HG02623 (cell line): ENCODE data around the gene VPS25.
"Not testable (repeated sequence)": the region's sequence is repeated elsewhere in the genome, so short reads cannot be mapped to it uniquely, and the experiment has no call there.

ENCODE experiments used
- ATAC-seq: cut with Tn5 transposase; IDR thresholded peaks from one replicate; pipeline ENCODE4 v1.9.1; 2021; ENCODE audit warnings: moderate library complexity; ENCODE audit not compliant: unreplicated experiment

Gene VPS25

DNA sequence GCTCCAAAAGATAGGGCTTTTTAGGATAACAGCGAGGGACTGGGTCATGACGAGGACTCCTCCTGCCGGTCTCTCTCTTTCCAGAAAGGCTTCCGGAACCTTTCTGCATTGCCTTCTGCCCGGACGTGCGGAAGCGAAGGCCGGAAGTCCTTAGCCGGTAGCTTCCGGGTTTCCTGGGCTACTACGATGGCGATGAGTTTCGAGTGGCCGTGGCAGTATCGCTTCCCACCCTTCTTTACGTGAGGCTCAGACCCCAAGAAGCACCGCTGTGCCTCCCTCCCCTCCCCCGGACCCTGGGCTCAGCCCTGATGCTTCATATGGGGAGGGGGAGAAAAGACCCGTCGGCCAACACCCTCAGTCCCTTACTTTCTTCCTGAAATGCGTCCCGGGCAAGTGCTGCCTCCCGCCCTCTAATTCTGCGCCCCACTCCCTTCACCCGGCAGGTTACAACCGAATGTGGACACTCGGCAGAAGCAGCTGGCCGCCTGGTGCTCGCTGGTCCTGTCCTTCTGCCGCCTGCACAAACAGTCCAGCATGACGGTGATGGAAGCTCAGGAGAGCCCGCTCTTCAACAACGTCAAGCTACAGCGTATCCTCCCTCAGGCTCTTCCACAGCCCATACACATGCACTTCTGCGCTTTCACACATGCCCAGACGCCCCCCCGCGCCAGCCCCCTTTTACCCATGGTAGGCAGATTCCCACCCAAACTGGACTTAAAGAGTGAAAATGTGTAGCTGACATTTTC is at the start of gene VPS25:
Gene VPS25, plus strand, starts transcription at position 160 of the 746 bp plus-strand sequence. Its CDS starts 27 bp downstream, at position 187.
- ATAC-seq = peak; percentile 48

GRCh38 chr17:42723636-42724035 is 49.6 kb upstream of the VPS25 start:
- ATAC-seq = no peak

DNA sequence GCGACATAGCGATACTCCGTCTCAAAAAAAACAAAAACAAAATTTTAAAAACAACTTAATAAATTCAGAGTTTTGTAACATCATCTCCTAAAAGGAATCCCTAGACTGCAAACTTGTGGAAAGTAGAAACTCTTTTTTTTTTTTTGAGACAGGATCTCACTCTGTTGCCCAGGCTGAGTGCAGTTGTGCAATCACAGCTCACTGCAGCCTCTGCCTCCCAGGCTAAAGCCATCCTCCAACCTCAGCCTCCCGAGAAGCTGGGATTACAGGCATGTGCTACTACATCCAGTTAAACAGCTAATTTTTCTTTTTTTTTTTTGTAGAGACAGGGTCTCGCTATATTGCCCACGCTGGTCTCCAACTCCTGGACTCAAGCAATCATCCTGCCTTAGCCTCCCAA is 48.1 kb upstream of the VPS25 start:
- ATAC-seq = no peak

GRCh38 chr17:42740699-42741098 is 32.5 kb upstream of the VPS25 start:
- no peak for ATAC-seq

- ATAC-seq = not testable (repeated sequence)
Observed at GRCh38 chr17:42742916-42743315, 30.3 kb upstream of the VPS25 start.

DNA sequence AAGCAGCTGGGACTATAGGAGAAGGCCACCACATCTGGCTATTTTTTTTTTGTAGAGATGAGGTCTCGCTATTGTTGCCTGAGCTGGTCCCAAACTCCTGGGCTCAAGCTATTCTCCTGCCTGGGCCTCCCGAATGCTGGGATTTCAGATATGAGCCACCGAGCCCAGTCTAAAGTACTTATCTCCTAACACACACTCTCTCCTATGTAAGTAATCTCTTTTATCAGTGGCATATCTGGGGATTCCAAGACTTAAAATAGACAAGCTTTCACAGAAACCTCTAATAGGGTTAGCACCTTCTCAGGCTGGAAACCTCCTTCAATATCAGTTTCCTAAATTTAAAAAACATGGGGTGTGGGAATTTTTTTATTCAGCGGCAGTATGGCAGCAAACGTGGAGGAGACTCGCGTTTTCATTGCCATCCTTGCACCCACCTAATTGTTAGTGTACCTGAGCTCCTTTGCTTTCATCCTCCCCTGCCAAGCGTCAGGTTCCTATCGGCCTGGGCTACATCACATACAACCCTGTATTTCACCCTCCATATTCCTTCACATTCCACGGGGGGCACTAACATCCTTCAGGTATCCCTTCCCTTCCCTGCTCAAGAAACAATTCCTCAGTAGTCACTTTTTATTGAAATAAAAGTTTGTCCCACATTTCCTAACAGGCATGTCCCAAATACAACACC is 29.5 kb upstream of the VPS25 start:
- no peak for ATAC-seq

DNA sequence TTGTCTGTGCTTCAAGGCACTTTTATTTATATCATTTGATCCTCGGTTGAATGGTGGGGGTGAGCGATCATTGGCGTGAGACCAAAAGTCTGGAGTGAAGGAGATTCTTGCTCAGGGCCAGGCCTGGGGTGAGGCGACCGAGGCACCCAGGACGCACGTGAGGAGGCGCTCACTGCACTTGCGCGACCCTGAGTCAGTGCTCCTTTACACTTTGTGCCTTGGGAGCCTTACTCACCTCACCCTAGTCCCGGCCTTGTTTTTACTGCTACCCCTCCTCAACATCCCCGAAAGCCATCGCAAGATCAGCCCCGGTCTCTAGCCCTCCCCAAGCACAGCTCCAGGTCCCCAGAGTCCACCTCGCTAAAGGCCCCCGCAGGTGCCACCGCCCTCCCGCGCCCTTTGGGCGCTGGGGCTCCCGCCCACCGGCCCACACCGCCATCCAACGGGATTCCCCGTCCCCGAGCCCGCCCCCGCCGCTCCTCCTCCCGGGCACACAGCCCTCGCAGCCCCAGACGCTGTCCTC is 28.9 kb upstream of the VPS25 start:
- ATAC-seq = peak; percentile 43

DNA sequence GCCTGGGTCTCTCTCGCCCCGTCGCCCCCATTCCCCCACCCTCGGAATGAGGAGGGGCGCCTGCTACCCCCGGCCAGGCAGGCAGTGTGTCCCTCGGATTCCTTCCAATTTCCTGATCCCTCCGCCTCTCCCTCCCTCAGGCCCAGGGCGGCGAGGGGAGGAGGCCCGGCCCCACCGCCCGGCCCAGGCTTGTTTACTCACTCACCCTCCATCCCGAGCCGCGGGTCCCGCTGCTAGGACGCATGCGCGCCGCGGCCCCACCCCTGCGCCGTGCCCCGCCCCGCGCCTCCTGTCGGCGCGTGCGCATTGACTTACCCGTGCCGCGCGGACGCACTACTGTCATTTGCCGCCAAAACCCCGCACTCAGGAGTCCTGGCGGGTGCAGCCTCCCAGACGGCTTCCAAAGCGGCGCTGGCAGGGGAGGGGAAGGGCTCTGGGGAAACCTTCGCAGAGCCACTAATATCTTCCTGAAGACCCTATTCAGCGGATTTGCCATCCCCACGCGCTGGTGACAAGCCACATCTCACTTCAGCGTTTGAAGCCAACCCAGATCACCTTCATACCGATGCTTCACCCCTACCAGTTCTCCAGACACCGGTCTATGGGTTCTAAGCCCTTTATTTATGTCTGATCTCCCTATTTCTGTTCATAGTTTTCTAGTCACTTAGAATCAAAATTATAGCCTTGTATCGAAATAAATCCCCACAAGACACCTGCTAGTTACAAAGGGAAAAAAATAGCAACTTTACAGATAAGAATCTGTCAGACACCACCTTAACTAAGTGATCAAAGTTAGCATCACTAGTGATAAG is 28.2 kb upstream of the VPS25 start, which contains the start of gene EZH1:
Gene EZH1, minus strand, starts transcription at position 235 of the 812 bp plus-strand sequence. CDS start 16,099 bp downstream, outside the sequence.
- peak; percentile 78 for ATAC-seq

GRCh38 chr17:42748202-42748907 is 24.9 kb upstream of the VPS25 start:
- ATAC-seq = no peak

DNA sequence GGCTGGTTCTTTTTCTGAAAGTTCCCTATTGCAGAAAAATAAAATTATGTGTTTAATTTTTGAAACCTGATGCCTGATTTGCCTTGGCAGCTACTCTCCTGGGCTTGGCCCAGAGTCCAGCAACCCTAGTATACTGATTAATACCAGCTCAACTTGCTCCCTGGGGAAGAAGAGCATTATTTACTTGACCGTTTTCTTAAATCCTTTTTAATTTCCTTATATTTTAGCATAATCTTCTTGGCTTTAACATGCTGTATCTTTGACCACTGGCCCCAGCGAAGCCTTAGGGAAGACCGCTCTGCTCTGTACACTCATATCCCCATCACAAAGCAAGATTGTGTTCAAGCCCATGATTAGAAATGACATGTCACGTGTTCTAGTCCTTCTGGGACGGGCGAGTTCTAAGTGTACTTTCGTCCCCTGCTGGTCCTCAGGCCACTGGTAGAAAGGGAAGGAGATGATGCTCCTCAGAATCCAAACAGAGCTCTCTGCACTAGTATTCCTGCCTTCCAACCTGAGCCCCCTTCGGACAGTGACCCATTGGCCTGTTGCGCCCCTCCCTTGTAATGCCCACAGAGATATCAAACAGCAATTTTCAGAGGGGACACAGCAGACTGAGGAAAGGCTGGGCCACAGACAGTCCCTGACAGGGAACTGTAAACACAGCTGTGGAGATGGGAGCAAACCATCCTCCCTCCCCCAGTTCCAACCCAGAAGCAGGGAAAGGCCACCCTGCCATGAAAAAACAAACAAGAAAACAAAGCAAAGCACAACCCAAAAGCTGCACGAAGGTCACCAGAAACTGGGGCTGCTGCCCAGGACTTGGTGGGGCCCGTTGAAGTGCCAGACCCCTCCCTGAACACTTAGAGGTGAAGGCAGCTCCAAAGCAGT is 24.1 kb upstream of the VPS25 start:
- ATAC-seq = no peak

GRCh38 chr17:42750739-42751344 is 22.4 kb upstream of the VPS25 start:
- ATAC-seq = no peak

- no peak for ATAC-seq
Observed at GRCh38 chr17:42751628-42752027, 21.6 kb upstream of the VPS25 start.

GRCh38 chr17:42754782-42755181 is 18.5 kb upstream of the VPS25 start:
- ATAC-seq = no peak

DNA sequence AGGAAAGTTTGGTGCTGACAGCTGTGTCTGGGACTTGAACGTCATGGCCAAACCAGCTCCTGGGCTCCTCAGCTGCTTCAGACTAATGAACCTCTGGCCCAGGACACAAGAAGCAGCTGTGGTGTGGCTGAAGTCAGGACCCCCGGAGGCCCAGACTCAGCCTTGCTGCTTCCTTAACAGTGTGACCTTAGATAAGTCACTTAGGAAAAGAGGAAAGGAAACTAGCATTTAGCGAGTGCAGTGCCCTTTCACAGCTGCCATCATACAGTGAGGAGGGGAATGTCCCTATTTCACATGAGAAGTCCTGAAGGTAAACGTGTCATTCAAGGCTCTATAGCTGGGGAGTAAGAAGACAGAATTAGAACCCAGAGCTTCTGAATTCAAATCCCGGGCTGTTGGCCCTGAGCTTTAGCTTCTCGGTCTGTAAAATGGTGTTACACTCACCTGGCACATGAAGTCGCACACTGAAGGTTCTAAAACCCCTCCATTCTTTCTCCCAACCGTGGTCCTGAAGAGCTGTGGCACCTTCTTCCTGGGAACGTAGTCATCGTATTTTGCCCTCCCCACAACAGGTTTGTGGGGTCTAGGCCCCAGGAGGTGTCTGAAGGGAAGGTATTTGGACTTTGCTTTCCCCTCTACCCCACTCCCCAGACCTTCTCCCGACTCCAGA is 13.1 kb upstream of the VPS25 start:
- no peak for ATAC-seq

- no peak for ATAC-seq
Observed at GRCh38 chr17:42760652-42761581, 12.3 kb upstream of the VPS25 start, which contains the start of gene RAMP2. TSS of gene RAMP2 (plus strand) at chr17:42761227. CDS start at chr17:42761262, 35 bp downstream.

DNA sequence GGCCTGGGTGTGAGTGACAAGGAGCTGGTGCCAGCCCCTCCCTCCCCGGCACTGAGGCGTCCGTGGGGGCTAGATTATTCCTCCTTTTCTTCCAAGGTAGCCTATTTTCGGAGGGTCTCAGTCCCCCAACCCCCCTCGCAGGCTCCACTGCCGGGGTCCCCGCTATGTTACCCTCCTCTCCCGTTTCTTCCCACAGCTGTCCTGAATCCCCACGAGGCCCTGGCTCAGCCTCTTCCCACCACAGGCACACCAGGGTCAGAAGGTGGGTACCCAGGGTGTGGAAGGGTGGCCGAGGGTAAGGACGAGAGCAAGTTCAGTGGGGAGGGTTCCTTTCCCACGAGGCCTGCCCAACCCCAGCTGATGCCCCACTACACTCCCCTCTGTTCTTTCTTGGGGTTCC is 11.6 kb upstream of the VPS25 start:
- no peak for ATAC-seq

DNA sequence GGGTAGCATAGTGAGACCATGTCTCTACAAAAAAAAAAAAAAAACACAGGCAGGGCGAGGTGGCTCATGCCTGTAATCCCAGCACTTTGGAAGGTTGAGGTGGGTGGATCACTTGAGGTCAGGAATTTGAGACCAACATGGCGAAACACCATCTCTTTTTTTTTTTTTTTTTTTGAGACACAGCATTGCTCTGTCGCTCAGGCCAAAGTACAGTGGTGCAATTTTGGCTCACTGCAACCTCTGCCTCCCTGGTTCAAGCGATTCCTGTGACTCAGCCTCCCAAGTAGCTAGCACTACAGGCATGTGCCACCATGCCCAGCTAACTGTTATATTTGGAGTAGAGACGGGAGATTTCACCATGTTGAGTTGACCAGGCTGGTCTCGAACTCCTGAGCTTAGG is 7.1 kb upstream of the VPS25 start:
- ATAC-seq = no peak
